Measurements from ENCODE around the gene IGFL2.
"Not testable (repeated sequence)": the region's sequence is repeated elsewhere in the genome, so short reads cannot be mapped to it uniquely, and the experiment has no call there.

The IGFL2 gene

DNA sequence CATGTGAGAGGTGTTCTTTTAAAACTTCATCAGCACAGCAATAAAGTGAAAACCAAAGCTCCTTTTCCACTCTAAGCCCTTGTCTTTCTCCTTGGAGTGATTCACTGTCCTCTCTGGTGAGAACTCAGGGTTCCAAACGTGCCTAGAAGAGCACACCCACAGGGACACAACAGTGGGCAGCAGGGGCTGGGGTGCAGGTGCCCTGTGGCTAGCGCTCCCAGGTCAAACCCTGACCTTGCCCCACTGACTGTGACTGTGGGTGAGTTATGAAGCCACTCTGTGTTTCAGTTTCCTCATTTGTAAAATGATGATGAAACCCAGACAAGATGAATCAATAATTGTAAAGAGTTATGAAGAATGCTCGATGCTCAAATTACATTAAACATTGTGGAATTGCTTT lies 43.9 kb downstream of the IGFL2 start:
- TF ChIP-seq YY1 (IDR thresholded peaks at IDR 0.05; ENCODE audit: insufficient read depth, insufficient read length) (no peak), SUZ12 (IDR thresholded peaks at IDR 0.05; ENCODE audit: extremely low read depth, insufficient read depth, insufficient read length) (no peak), ZNF274 (IDR thresholded peaks at IDR 0.05; ENCODE audit: low read depth, low read length) (no peak)
- no peak overlapping the region for H3K9ac ChIP-seq (ENCODE audit: insufficient read length, low read depth)
- H3K9me3 ChIP-seq (ENCODE audit: insufficient read depth, low read length), result no peaks in the 10 kb centered on the region
- no peak for DNase-seq (ENCODE audit: low read depth, low spot score)
- H3K4me1 ChIP-seq (ENCODE audit: insufficient read depth, insufficient read length), result no peaks in the 10 kb centered on the region
- H3K27me3 ChIP-seq (ENCODE audit: insufficient read depth, insufficient read length), result no peaks in the 10 kb centered on the region
- H3K36me3 ChIP-seq (ENCODE audit: insufficient read depth, insufficient read length, low read length), result no peaks in the 10 kb centered on the region
- H3K4me3 ChIP-seq (ENCODE audit: insufficient read length, low read depth), result no peak overlapping the region

DNA sequence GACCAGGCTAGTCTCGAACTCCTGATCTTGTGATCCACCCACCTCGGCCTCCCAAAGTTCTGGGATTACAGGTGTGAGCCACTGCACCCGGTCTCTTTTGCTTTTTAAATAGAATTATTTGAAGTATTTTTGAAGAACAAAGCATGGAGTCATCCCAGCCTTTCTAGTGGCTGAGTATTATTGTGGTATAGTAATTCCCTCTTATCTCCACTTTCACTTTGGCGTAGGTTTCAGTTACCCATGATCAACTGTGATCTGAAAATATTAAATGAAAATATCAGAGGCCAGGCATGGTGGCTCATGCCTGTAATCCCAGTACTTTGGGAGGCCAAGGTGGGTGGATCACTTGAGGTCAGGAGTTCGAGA lies 44.6 kb downstream of the IGFL2 start:
- H3K9me3 ChIP-seq (ENCODE audit: insufficient read depth, low read length); H3K4me3 ChIP-seq (ENCODE audit: insufficient read length, low read depth); H3K36me3 ChIP-seq (ENCODE audit: insufficient read depth, insufficient read length, low read length); H3K9ac ChIP-seq (ENCODE audit: insufficient read length, low read depth); H3K4me1 ChIP-seq (ENCODE audit: insufficient read depth, insufficient read length); H3K27me3 ChIP-seq (ENCODE audit: insufficient read depth, insufficient read length); DNase-seq (ENCODE audit: low read depth, low spot score): not testable (repeated sequence)

DNA sequence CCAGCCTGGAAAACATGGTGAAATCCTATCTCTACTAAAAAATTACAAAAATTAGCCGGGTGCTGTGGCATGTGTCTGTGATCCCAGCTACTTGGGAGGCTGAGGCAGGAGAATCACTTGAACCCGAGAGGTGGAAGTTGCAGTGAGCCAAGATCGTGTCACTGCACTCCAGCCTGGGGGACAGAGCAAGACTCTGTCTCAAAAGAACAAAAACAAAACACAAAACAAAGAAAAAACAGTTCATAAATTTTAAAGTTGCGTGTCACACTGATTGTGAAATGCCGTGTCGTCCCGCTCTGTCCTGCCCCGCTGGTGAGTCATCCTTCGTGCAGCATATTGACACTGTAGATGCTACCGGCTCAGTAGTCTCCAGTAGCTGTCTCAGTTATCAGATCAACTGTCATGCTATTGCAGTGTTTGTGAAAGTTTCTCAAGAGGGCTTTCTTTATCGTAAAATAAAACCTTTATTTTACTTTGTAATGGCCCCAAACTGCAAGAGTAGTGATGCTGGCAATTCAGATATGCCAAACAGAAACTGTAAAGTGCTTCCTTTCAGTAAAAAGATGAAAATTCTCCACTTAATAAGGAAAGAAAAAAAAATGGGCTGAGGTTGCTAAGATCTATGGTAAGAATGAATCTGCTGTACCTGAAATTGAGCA lies 45.1 kb downstream of the IGFL2 start:
- Histone ChIP-seq H3K9me3 (ENCODE audit: insufficient read depth, low read length) (no peaks in the 10 kb centered on the region), H3K4me1 (ENCODE audit: insufficient read depth, insufficient read length) (no peaks in the 10 kb centered on the region), H3K9ac (ENCODE audit: insufficient read length, low read depth) (no peak overlapping the region), H3K36me3 (ENCODE audit: insufficient read depth, insufficient read length, low read length) (no peaks in the 10 kb centered on the region), H3K27me3 (ENCODE audit: insufficient read depth, insufficient read length) (no peaks in the 10 kb centered on the region), H3K4me3 (ENCODE audit: insufficient read length, low read depth) (no peak overlapping the region)
- no peak for DNase-seq (ENCODE audit: low read depth, low spot score)
- no peak for TF ChIP-seq SUZ12 (IDR thresholded peaks at IDR 0.05; ENCODE audit: extremely low read depth, insufficient read depth, insufficient read length)
- TF ChIP-seq ZNF274 (IDR thresholded peaks at IDR 0.05; ENCODE audit: low read depth, low read length), result no peak

DNA sequence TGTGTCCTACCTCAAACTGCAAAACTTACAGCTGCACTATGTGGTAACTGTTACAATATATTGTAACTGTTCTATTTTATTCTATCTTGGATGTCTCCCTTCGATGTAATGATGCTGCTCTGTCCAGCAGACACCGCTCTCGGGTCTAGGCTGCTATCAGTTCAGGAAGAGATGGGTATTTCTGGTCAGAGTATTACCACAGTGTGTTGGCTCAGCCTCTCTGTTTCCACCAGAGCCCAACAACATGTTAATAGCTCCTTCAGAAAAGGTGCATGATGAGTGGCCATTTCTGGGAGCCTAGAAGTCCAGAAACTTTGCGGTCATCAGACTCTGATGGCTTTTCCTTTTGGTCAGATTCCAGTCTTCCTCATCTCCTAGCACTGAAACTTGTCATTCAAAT lies 45.6 kb downstream of the IGFL2 start:
- no peaks in the 10 kb centered on the region for H3K4me1 ChIP-seq (ENCODE audit: insufficient read depth, insufficient read length)
- no peaks in the 10 kb centered on the region for H3K27me3 ChIP-seq (ENCODE audit: insufficient read depth, insufficient read length)
- H3K36me3 ChIP-seq (ENCODE audit: insufficient read depth, insufficient read length, low read length), result no peaks in the 10 kb centered on the region
- no peak for DNase-seq (ENCODE audit: low read depth, low spot score)
- TF ChIP-seq SUZ12 (IDR thresholded peaks at IDR 0.05; ENCODE audit: extremely low read depth, insufficient read depth, insufficient read length) (no peak), ZNF274 (IDR thresholded peaks at IDR 0.05; ENCODE audit: low read depth, low read length) (no peak), YY1 (IDR thresholded peaks at IDR 0.05; ENCODE audit: insufficient read depth, insufficient read length) (no peak)
- no peak overlapping the region for H3K4me3 ChIP-seq (ENCODE audit: insufficient read length, low read depth)
- no peaks in the 10 kb centered on the region for H3K9me3 ChIP-seq (ENCODE audit: insufficient read depth, low read length)
- H3K9ac ChIP-seq (ENCODE audit: insufficient read length, low read depth), result no peak overlapping the region

DNA sequence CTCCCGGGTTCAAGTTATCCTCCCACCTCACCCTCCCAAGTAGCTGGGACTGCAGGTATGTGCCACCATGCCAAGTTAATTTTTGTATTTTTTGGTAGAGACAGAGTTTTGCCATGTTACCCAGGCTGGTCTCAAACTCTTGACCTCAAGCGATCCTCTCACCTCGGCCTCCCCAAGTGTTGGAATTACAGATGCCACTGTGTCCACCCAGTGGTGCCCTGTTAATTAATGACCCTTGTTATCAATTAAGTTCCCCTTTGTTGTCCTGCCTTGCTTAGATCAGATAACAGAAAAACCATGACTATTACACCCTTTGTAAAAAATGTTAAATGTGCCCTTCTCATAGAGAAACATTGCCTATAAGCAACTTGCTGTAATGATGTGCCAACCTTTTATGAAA lies 47.1 kb downstream of the IGFL2 start:
- Histone ChIP-seq H3K4me3 (ENCODE audit: insufficient read length, low read depth) (no peak overlapping the region), H3K36me3 (ENCODE audit: insufficient read depth, insufficient read length, low read length) (no peaks in the 10 kb centered on the region), H3K4me1 (ENCODE audit: insufficient read depth, insufficient read length) (no peaks in the 10 kb centered on the region), H3K9ac (ENCODE audit: insufficient read length, low read depth) (no peak overlapping the region), H3K27me3 (ENCODE audit: insufficient read depth, insufficient read length) (no peaks in the 10 kb centered on the region), H3K9me3 (ENCODE audit: insufficient read depth, low read length) (no peaks in the 10 kb centered on the region)
- TF ChIP-seq YY1 (IDR thresholded peaks at IDR 0.05; ENCODE audit: insufficient read depth, insufficient read length) (no peak), SUZ12 (IDR thresholded peaks at IDR 0.05; ENCODE audit: extremely low read depth, insufficient read depth, insufficient read length) (no peak), ZNF274 (IDR thresholded peaks at IDR 0.05; ENCODE audit: low read depth, low read length) (no peak)
- no peak for DNase-seq (ENCODE audit: low read depth, low spot score)

DNA sequence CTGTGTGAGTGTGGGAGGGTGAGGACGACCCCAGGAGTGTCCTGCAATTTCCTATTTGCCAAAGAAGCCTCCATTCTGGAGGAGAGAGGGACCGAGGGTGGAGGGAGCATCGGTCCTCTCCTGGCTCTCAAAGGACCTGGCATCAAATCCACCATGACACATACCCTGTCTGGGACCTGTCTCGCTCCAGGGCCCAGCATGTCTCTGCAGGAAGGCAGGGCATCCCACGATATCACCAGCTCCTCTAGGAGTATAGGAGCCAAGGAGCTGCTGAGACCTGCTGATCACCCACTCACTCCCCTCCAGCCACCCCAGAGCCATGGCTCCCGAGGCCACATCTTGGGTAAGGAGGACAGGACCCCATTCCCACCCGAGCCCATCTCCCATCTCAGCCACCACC lies 47.9 kb downstream of the IGFL2 start:
- H3K4me3 ChIP-seq (ENCODE audit: insufficient read length, low read depth); H3K9me3 ChIP-seq (ENCODE audit: insufficient read depth, low read length); DNase-seq (ENCODE audit: low read depth, low spot score); H3K27me3 ChIP-seq (ENCODE audit: insufficient read depth, insufficient read length); H3K36me3 ChIP-seq (ENCODE audit: insufficient read depth, insufficient read length, low read length); H3K9ac ChIP-seq (ENCODE audit: insufficient read length, low read depth); H3K4me1 ChIP-seq (ENCODE audit: insufficient read depth, insufficient read length): not testable (repeated sequence)

DNA sequence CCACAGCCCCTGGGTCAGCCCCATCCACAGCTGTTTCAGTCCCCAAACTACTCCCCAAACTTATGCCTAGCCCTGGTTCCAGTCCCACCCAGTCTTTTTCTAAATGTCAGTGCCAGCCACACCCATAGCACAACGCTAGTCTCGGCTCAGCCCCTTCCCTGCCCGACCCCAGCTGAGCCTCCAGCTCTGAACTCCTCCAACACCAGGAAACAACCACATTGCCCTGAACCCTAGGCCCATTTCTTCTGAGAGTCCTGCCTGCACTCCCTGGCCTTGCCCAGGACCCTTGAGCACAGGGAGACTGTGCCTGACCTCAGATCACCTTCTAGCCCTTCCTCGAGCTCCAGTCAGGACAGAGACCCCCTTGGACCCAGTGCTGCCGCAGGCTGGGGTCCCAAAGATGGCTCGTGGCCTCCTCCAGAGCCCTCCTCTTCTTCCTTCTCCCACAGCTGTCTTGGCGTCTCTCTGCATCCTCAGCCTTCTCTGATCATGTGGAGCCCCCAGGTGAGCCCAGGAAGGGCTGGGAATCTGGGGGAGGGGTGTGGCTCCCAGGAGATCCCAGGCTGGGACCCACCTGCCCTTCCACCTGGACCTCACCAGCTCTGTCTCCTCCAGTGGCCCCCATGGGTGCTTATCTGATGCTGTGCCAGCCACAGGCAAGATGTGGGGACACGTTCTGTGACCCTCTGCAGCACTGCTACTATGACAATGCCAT lies 48.5 kb downstream of the IGFL2 start:
- no peak for DNase-seq (ENCODE audit: low read depth, low spot score)
- Histone ChIP-seq H3K4me1 (ENCODE audit: insufficient read depth, insufficient read length) (no peaks in the 10 kb centered on the region), H3K36me3 (ENCODE audit: insufficient read depth, insufficient read length, low read length) (no peaks in the 10 kb centered on the region), H3K9ac (ENCODE audit: insufficient read length, low read depth) (no peak overlapping the region), H3K4me3 (ENCODE audit: insufficient read length, low read depth) (no peak overlapping the region), H3K9me3 (ENCODE audit: insufficient read depth, low read length) (no peaks in the 10 kb centered on the region), H3K27me3 (ENCODE audit: insufficient read depth, insufficient read length) (no peaks in the 10 kb centered on the region)
- no peak for TF ChIP-seq YY1 (IDR thresholded peaks at IDR 0.05; ENCODE audit: insufficient read depth, insufficient read length)
- TF ChIP-seq ZNF274 (IDR thresholded peaks at IDR 0.05; ENCODE audit: low read depth, low read length), result no peak
- TF ChIP-seq SUZ12 (IDR thresholded peaks at IDR 0.05; ENCODE audit: extremely low read depth, insufficient read depth, insufficient read length), result no peak

Measured in NT2/D1 (cell line).